Stimulated activated naive CD8-positive, alpha-beta T cell treated with anti-CD3 and anti-CD28 coated beads, Interleukin-15, amount 100 ng/mL, for 72 hours (primary cell): ENCODE data around the gene ATP2A3.

Experiments used
- ATAC-seq: fragments of 150-1000 bp; cut with Tn5 transposase; 2 replicates; pipeline ENCODE4 v1.10.0; 2021; ENCODE audit warnings: mild to moderate bottlenecking, moderate library complexity
- DNase-seq, 2 donors: peaks; one replicate each; pipeline ENCODE4 v3.0.0; 2021 to 2022
- H3K27ac Mint-ChIP-seq, 2 donors: one replicate each; pipeline ENCODE4 v1.8.0; 2022; ENCODE audit warnings: mild to moderate bottlenecking in 2 of 2, mixed read lengths in 2 of 2, moderate library complexity in 2 of 2
- H3K27me3 Mint-ChIP-seq: one replicate; pipeline ENCODE4 v1.8.0; 2022; ENCODE audit warnings: mixed read lengths
- H3K4me1 Mint-ChIP-seq: one replicate; pipeline ENCODE4 v1.8.0; 2022; ENCODE audit warnings: mild to moderate bottlenecking, mixed read lengths
- H3K4me3 Mint-ChIP-seq, 2 donors: one replicate each; pipeline ENCODE4 v1.8.0; 2022; ENCODE audit warnings: mild to moderate bottlenecking in 2 of 2, mixed read lengths in 2 of 2, moderate library complexity in 1 of 2
- H3K9me3 Mint-ChIP-seq, 2 donors: one replicate each; pipeline ENCODE4 v1.8.0; 2022; ENCODE audit warnings: mixed read lengths in 2 of 2

The ATP2A3 gene

DNA sequence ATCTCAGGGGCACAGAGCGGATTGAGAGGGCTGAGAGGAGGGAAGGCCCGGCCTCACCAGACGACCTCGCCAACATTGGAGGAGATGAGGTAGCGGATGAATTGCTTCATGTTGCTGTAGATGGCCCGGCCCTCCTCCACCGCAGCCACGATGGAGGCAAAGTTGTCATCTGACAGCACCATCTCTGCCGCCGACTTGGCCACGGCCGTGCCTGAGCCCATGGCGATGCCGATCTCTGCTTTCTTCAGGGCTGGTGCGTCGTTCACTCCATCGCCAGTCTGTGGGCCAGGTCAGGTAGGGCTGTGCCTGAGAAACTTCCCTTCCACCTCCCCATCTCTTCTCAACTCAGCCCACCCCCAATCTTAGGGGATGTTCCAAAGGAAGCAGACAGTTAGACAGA, 26.9 kb downstream of the ATP2A3 start:
- no peaks in the 10 kb centered on the region for H3K9me3 Mint-ChIP-seq
- H3K27me3 Mint-ChIP-seq, result no peaks in the 10 kb centered on the region
- H3K4me3 Mint-ChIP-seq, result no peak overlapping the region
- ATAC-seq (no peak), DNase-seq (no peak)
- no peaks in the 10 kb centered on the region for H3K4me1 Mint-ChIP-seq
- H3K27ac Mint-ChIP-seq, result peak overlapping the region in 1 of 2 donors; percentile 80

- no peaks in the 10 kb centered on the region for H3K9me3 Mint-ChIP-seq
Measured at GRCh38 chr17:3935825-3936355, 28.3 kb downstream of the ATP2A3 start.

GRCh38 chr17:3935140-3935542, 29.1 kb downstream of the ATP2A3 start:
- Mint-ChIP-seq H3K9me3 (no peaks in the 10 kb centered on the region), H3K4me3 (no peak overlapping the region), H3K27me3 (no peaks in the 10 kb centered on the region), H3K27ac (peak overlapping the region in 1 of 2 donors; percentile 74), H3K4me1 (no peaks in the 10 kb centered on the region)
- DNase-seq, result peak in 1 of 2 donors; percentile 33
- peak; percentile 79 for ATAC-seq

More at GRCh38 chr17:3935825-3936355, 28.3 kb downstream of the ATP2A3 start:
- Mint-ChIP-seq H3K4me3 (no peak overlapping the region), H3K27me3 (no peaks in the 10 kb centered on the region), H3K4me1 (no peaks in the 10 kb centered on the region), H3K27ac (peak overlapping the region in 1 of 2 donors; percentile 59)
- DNase-seq (no peak), ATAC-seq (no peak)

DNA sequence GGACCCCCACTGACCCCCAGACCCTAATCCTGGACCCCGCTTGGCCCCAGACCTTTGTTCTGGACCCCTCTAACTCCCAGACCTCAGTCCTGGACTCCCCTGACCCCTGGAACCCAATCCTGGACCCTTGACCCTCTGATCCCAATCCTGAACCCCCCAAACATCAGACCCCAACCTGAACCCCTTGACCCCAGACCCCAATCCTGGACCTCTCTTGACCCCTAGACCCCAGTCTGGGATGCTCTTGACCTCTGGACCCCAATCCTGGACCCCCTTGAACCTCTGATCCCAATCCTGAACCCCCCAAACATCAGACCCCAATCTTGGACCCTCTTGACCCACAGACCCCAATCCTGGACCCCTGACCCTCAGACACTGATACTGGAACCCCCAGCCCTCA, 34.5 kb downstream of the ATP2A3 start:
- DNase-seq (no peak), ATAC-seq (no peak)
- H3K4me1 Mint-ChIP-seq, result no peaks in the 10 kb centered on the region
- no peaks in the 10 kb centered on the region for H3K9me3 Mint-ChIP-seq
- H3K27me3 Mint-ChIP-seq, result no peaks in the 10 kb centered on the region
- no peak overlapping the region for H3K4me3 Mint-ChIP-seq
- no peak overlapping the region for H3K27ac Mint-ChIP-seq

DNA sequence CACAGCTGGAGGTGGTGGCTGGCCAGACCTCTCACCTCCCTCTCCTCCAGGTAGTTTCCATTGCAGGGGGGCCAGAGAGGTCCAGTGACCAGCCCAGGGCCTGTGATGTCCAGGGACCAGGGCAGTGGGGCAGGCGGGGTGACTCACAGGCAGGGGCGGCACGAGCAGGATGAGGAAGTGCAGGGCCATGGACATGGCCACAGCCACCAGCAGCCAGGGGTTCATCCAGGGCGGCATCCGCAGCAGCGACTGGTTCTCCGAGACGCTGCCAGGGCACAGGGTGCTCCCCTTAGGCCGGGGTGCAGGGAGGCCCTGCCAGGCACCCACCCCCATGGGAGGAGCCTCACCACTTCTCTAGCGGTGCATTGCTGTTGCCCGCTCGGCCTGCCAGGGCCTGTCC, 35.1 kb downstream of the ATP2A3 start:
- H3K27me3 Mint-ChIP-seq, result no peaks in the 10 kb centered on the region
- no peak for DNase-seq
- H3K27ac Mint-ChIP-seq, result no peak overlapping the region

DNA sequence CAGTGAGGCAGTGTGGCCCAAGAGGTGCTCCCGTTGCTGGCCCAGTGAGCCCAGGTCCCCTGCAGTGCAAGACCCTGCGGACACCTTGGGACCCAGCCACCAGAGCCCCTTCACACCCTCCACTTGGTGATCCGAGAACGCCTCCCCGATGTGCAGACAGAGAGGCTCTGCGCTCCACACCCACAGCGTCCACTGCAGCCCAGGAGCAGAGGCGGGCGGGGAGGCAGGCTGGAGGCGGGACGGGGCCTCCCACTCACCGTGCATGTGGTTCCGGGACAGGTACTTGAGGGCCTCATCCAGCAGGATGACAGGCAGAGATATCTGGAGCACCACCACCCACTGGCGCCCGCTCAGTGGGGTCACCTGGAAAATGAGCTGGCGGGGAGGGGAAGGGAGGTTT, 35.8 kb downstream of the ATP2A3 start:
- H3K27ac Mint-ChIP-seq, result peak overlapping the region in 1 of 2 donors; percentile 19
- no peaks in the 10 kb centered on the region for H3K4me1 Mint-ChIP-seq
- ATAC-seq (no peak), DNase-seq (no peak)
- no peaks in the 10 kb centered on the region for H3K27me3 Mint-ChIP-seq
- H3K9me3 Mint-ChIP-seq, result no peaks in the 10 kb centered on the region
- no peak overlapping the region for H3K4me3 Mint-ChIP-seq

More for the DNA sequence above, 35.1 kb downstream of the ATP2A3 start:
- Mint-ChIP-seq H3K4me1 (no peaks in the 10 kb centered on the region), H3K9me3 (no peaks in the 10 kb centered on the region), H3K4me3 (no peak overlapping the region)
- ATAC-seq, result no peak

DNA sequence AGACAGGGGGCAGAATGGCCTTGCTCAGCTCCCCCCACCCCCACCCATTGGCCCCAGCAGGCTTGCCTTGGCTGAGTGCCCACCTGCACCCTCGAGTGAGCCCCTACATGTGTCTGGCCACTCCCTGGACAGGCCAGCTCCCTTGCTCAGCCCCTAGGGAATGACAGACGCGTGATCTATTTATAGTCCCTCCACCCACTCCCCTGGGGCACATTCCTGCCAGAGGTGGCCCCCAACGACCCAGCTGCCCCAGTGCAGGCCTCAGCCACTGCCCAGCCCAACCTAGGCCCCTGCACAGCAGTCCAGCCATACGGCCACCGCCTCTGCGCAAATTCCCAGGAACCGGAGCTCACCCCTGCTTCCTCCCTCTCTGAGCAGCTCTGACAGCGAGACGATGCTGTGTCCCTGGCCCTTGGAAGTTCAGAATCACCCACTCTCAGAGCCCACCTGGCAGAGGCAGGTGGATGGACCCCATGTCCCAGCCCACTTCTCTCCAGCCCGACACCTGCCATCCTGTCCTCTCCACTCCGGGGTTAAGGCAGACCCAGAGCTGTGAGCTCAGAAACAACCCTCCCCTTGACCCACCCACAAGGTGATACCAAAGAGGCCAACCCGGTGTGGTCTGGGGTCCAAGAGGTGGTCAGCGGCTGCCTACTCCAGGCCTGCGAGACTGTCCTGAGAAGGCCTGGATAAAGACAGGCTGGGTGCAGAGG, 36.5 kb downstream of the ATP2A3 start:
- H3K4me3 Mint-ChIP-seq, result no peak overlapping the region
- no peaks in the 10 kb centered on the region for H3K9me3 Mint-ChIP-seq
- H3K4me1 Mint-ChIP-seq, result peaks cover 3% of the 10 kb centered on the region

DNA sequence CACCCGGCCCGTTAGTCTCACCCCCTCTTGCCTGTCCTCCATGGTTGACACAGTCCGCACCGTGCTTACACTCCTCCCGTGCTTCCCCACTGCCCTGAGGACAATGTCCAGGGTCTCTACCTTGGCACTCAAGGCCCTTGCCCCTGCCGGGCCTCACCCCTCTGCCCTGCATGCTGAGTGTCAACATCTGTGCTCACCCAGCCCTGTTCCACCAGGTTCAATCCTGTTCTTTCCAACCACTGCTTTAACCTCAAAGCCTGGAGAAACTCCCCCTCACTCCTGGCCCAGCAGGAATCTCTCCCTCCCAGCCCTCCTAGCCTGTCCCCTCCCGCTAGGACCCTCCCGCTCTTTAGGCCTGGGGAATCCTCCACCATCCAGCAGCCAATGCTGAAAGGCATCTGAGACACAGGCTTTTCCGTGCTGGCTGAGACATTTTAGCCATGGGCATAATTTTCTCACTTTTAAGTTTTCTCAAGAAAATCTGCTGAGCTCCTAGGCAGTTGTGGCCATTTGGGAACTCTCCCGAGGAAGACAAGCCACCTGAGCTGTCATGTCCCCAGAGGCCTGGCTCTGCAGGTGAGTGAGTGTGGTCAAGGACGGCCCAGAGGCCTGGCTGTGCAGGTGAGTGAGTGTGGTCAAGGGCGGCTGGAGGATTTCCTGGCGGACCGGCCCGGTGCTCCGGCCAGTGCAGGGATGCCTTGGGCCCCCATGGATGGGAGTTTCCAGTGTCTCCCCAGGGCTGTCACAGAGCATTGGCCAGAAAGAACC, 37.2 kb downstream of the ATP2A3 start:
- no peak overlapping the region for H3K4me3 Mint-ChIP-seq

More for the DNA sequence above, 36.5 kb downstream of the ATP2A3 start:
- DNase-seq (no peak), ATAC-seq (no peak)
- Mint-ChIP-seq H3K27ac (peak overlapping the region; percentile 34 to 40), H3K27me3 (no peaks in the 10 kb centered on the region)

GRCh38 chr17:3925684-3926485, 38.4 kb downstream of the ATP2A3 start:
- no peaks in the 10 kb centered on the region for H3K27me3 Mint-ChIP-seq
- peaks cover 6% of the 10 kb centered on the region for H3K4me1 Mint-ChIP-seq
- H3K9me3 Mint-ChIP-seq, result no peaks in the 10 kb centered on the region
- DNase-seq (no peak), ATAC-seq (no peak)
- no peak overlapping the region for H3K4me3 Mint-ChIP-seq
- H3K27ac Mint-ChIP-seq, result peak overlapping the region in 1 of 2 donors; percentile 83

More for the DNA sequence above, 37.2 kb downstream of the ATP2A3 start:
- ATAC-seq (no peak), DNase-seq (no peak)
- H3K4me1 Mint-ChIP-seq, result peaks cover 6% of the 10 kb centered on the region
- H3K27me3 Mint-ChIP-seq, result no peaks in the 10 kb centered on the region
- peak overlapping the region in 1 of 2 donors; percentile 83 for H3K27ac Mint-ChIP-seq
- H3K9me3 Mint-ChIP-seq, result no peaks in the 10 kb centered on the region

- Mint-ChIP-seq H3K4me3 (no peak overlapping the region), H3K27me3 (no peaks in the 10 kb centered on the region), H3K4me1 (peaks cover 6% of the 10 kb centered on the region), H3K9me3 (no peaks in the 10 kb centered on the region), H3K27ac (peak overlapping the region in 1 of 2 donors; percentile 79)
- ATAC-seq (no peak), DNase-seq (no peak)
Measured at GRCh38 chr17:3924512-3925350, 39.5 kb downstream of the ATP2A3 start.

- H3K4me1 Mint-ChIP-seq, result peaks cover 8% of the 10 kb centered on the region
- H3K4me3 Mint-ChIP-seq, result no peak overlapping the region
- H3K9me3 Mint-ChIP-seq, result no peaks in the 10 kb centered on the region
- DNase-seq (no peak), ATAC-seq (no peak)
- no peak overlapping the region for H3K27ac Mint-ChIP-seq
- no peaks in the 10 kb centered on the region for H3K27me3 Mint-ChIP-seq
Measured at GRCh38 chr17:3923466-3924190, 40.6 kb downstream of the ATP2A3 start.

DNA sequence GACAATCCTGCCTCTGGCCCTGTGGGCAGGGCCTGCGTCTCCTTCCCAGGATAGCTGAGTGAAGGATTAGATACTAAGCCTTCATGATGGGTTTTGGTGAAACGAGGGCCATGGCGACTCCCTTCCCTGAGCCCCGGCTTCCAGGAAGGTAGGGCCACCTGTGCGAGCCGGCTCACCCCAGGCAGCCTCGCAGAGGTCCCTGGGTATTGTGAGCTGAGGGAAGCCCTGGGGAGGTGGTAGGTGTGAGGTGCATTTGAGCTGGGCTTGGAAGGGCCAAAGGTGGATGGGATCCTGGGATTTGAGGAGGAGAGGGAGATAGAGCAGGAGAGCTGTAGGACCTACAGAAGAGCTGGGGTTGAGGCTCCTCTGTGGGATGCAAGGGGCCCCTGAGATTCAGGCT, 41.5 kb downstream of the ATP2A3 start:
- H3K27me3 Mint-ChIP-seq, result no peaks in the 10 kb centered on the region
- no peak overlapping the region for H3K4me3 Mint-ChIP-seq
- DNase-seq, result no peak
- no peaks in the 10 kb centered on the region for H3K9me3 Mint-ChIP-seq
- no peak for ATAC-seq
- H3K27ac Mint-ChIP-seq, result no peak overlapping the region
- H3K4me1 Mint-ChIP-seq, result peaks cover 13% of the 10 kb centered on the region

GRCh38 chr17:3921502-3922319, 42.5 kb downstream of the ATP2A3 start:
- no peaks in the 10 kb centered on the region for H3K9me3 Mint-ChIP-seq
- H3K4me1 Mint-ChIP-seq, result peaks cover 23% of the 10 kb centered on the region
- H3K27ac Mint-ChIP-seq, result peak overlapping the region in 1 of 2 donors; percentile 86
- H3K27me3 Mint-ChIP-seq, result no peaks in the 10 kb centered on the region
- DNase-seq (no peak), ATAC-seq (peak; percentile 15)
- H3K4me3 Mint-ChIP-seq, result no peak overlapping the region
